HG02571 (cell line): ENCODE measurements around the gene CEP68.
A peak's percentile ranks its signal among the peaks of the same experiment; 100 is the strongest.
"Not testable (repeated sequence)": the region's sequence is repeated elsewhere in the genome, so short reads cannot be mapped to it uniquely, and the experiment has no call there.

Source experiments
- ATAC-seq: cut with Tn5 transposase; IDR thresholded peaks from one replicate; pipeline ENCODE4 v1.9.1; 2021; ENCODE audit warnings: mild to moderate bottlenecking, moderate library complexity; ENCODE audit not compliant: unreplicated experiment

Gene CEP68, protein sequence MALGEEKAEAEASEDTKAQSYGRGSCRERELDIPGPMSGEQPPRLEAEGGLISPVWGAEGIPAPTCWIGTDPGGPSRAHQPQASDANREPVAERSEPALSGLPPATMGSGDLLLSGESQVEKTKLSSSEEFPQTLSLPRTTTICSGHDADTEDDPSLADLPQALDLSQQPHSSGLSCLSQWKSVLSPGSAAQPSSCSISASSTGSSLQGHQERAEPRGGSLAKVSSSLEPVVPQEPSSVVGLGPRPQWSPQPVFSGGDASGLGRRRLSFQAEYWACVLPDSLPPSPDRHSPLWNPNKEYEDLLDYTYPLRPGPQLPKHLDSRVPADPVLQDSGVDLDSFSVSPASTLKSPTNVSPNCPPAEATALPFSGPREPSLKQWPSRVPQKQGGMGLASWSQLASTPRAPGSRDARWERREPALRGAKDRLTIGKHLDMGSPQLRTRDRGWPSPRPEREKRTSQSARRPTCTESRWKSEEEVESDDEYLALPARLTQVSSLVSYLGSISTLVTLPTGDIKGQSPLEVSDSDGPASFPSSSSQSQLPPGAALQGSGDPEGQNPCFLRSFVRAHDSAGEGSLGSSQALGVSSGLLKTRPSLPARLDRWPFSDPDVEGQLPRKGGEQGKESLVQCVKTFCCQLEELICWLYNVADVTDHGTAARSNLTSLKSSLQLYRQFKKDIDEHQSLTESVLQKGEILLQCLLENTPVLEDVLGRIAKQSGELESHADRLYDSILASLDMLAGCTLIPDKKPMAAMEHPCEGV

DNA sequence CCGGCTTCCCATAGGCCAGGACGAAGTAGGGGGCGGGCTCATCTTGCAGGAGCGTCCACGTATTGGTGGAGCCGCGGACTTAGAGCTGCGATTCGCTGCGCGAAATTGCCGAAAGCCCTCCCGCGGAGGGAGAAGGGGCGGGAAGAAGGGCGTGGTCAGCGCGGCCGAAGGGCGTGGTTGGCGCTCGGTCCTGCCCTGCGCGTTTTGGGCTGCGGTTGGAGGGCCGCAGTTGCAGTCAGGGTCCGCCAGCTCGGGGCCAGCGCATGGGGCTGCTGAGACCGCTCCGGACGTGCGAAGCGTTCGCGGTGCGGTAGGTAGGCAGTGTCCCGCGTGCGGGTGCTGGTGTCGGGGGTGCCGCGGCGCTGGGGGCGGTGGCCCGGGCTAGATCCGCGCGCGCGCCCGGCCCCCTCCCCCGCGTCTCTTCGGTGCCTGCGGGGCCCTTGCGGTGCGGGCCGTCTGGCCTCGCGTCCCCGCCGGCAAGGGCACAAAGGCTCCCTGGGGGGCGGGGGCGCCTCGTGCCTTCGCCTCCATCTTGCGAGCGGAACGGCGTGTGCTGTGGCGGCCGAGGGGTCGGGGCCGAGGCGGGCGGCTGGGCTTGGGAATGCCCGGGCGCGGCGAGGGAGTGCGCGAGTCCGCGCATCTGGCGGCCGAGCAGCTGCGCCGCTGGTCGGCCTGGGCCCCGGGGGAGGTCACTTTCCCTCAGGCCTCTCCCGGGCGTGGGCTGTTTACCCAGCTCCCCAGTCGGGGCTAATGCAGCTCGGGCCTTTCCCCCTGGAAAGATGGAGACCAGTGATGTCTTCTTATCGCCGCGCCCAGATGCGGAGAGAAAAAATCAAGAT lies at the start of gene CEP68:
TSS of gene CEP68 (plus strand) at position 202 of the 839 bp plus-strand sequence. CDS start 13,029 bp downstream, outside the sequence.
- peak; percentile 86 for ATAC-seq

DNA sequence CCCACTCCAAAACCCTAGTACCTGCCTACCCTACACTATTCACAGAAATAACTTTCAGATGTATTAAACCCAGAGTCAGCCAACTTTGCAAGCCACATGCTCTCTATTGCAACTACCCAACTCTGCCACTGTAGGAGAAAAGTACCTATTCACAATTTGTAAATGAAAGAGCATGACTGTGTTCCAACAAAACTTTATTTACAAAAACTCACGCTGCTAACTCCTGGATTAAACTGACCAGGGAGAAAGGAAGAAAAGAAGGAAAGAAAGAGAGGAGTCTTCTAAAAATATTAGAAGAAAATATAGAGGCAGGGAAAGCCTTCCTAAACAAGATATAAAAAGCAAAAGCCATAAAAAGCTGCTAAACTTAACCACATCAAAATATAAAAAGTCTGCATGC lies 42.4 kb upstream of the CEP68 start:
- no peak for ATAC-seq

DNA sequence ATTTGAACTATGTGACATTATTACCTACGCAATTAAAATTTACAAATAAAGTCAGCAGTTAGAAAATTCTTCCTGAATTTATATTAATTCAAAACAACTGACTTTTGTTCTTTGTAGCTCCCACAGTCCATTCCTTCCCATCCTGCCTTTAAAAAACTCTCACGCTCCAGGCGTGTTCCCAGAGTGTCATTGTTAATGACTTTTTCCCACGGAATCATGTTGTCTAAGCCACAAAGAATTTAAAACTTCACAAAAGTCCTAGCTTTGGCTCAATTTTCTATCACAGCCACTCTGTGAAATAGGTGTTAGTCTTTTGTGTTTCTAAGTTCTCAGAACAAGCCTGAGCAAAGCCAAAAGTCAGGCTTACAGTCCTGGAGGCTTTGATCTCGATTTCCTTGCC lies 40.5 kb upstream of the CEP68 start:
- ATAC-seq, result no peak

DNA sequence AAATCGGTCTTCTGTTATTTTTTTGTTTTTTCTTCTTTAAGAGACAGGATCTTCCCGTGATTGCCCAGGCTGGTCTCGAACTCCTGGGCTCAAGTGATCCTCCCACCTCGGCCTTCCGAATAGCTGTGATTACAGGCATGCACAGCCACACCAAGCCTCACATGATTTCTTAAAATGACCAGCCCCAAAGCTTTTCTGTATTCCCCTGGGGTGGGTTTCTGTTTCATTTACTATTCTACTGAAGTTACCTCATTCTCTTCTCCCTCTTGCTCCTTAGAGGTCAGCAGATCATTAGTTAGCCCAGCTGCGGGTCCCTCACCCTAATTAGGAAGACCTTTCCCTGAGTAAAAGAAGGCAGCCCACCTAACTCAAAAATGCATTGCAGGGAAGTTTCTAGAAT lies 39.4 kb upstream of the CEP68 start:
- ATAC-seq, result peak; percentile 45

DNA sequence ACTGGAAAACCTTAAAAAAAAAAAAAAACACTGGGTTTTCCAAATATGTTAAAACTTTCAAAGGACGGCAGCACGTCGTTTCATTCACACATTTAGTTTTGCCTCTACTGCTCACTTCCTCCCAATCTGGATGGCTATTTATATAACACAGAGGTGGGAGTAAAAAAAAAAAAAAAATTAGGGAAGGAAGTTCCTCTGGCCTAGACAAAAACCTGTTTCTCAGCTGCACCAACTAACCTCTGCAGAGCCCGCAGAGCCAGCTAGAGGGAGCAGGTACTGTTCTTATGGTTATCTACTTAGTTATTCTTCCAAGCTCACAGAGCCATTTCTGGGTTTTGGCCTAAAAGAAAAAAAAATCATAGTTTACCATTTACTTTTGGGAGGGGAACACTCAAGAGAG lies 38.9 kb upstream of the CEP68 start:
- ATAC-seq, result no peak

DNA sequence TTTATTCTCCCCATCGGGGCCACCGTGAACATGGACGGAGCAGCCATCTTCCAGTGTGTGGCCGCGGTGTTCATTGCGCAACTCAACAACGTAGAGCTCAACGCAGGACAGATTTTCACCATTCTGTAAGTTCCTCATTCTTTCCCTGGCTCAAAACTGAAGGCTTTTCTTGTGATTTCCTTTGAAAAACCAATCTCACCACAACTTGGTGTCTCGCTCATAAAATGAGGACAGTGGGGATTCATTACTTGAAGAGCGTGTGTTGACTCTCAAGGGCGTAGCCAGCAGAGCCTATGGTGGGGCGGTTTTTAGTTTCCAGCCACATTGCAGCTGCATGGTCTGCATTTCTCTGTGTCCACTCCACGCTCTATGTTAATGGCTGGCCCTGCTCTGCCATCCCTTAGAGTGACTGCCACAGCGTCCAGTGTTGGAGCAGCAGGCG lies 38.1 kb upstream of the CEP68 start:
- ATAC-seq, result no peak

DNA sequence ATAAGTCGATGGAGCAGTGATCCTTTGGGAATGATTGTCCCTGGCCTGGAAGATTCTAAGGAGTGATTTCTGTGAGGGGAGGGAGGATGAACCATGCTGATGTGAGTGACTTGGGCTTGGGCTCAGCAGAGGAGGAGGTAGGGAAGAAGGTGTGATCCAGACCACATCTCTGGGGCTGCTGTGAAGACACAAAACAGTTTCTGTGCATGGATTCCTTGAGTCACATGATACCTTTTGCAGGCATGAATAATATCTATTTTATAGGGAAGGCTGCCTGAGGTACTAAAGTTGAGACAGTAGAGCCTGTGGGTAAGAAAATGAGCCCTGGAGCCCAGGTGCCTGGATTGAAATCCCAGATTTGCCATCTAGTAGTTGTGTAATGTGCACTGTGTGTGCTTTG lies 37.2 kb upstream of the CEP68 start:
- no peak for ATAC-seq

DNA sequence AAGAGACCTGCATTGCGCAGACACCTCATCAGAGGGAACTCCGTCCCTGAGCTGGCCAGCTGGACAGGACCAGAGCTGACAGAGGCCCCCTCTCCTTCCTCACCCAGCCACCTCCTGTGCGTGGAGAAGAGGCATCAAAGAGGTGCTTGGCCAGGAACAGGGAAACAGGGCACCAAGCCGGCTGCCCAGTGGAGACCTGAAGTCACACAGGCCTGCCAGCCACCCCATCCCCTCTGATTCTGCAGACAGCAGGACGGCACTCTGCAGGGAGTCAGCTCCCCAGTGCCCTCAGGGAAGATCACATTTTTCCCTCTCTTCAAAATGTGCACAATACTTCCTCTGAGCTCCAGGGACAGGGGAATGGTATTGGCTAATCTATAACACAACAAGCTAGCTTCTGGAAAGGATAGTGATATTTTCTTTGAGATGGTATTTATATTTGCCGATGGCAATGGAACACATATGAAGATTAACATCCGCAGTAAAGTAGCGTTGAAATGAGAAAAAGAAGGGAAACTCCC lies 36.5 kb upstream of the CEP68 start:
- no peak for ATAC-seq

DNA sequence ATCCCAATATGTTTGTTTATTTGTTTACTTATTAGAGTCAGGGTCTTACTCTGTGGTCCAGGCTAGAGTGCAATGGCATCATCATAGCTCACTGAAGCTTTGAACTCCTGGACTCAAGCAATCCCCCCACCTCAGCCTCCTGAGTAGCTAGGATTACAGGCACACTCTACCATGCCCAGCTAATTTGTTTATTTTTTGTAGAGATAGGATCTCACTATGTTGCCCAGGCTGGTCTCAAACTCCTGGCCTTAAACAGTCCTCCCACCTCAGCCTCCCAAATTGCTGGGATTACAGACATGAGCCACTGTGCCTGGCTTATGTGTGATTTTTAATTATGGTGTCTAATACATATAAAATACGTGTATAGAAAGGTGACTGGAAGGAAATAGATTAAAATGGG lies 36.0 kb upstream of the CEP68 start:
- not testable (repeated sequence) for ATAC-seq

DNA sequence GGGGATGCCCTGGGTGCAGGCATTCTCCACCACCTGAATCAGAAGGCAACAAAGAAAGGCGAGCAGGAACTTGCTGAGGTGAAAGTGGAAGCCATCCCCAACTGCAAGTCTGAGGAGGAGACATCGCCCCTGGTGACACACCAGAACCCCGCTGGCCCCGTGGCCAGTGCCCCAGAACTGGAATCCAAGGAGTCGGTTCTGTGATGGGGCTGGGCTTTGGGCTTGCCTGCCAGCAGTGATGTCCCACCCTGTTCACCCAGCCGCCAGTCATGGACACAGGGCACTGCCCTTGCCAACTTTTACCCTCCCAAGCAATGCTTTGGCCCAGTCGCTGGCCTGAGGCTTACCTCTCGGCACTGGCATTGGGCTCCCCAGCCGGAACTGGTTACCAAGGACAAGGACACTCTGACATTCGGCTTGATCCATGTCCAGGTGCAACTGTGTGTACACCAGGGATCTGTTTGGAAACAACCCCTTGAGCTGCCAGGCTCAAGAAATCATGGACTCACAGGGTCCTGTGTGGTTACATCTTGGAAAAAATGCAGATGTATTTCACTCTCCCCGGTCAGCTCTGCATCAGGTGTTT lies 35.2 kb upstream of the CEP68 start:
- no peak for ATAC-seq

DNA sequence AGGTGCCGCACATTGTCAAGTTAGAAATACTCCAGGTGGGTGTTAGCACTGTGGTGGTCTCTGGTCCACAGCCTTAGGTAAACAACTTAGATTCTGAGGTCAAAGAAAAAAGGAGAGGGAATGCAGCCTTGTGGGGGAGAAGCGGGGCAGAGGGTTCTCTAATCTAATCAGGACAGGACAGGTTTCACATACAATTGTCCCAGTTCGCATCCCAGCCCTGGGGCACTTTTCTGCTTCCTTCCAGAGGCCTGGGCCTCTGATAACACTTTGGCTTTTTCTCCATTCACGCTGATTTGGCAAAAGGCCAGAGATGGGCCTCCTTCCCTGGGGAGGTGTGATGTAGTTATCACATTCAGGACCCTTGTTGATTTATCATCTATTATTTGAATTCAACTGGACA lies 34.5 kb upstream of the CEP68 start:
- no peak for ATAC-seq

DNA sequence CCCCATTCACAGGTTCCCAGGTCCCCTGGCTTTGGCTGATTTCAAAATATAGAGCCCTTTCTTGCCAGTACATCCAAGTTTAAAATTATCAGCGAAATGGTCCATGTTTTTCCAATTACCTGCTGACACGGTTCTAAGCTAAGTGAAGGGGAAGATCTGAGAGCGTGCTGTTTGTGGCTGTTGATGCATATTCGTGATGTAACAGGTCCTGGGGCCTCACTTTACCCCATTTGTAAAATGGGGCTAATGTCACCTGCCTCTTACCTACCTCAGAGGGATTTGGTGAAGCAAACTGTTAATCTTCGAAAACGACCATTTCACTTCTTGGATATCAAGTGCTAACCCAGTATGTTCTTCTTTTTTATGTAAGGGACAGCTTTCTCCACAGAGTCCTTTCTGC lies 34.0 kb upstream of the CEP68 start:
- ATAC-seq, result no peak

DNA sequence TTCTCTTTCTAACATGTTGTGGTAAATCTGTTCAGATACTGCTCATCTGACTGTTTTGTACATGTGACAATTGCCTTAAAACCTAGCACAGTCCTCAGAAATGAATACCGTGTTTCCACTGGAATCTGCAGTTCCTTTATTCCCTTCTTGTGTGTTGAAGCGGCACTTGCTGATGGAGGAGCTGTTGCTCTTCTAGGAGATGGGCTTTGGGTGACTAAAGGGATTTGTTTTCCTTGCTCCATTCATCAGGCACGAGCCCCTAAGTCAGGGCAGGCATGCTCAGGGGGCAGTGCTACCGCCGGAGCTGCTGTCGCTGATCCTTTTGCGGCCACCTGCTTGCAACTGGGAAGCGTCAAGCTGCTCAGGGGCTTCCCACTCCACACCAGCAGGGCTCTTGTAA lies 32.5 kb upstream of the CEP68 start:
- ATAC-seq, result no peak

DNA sequence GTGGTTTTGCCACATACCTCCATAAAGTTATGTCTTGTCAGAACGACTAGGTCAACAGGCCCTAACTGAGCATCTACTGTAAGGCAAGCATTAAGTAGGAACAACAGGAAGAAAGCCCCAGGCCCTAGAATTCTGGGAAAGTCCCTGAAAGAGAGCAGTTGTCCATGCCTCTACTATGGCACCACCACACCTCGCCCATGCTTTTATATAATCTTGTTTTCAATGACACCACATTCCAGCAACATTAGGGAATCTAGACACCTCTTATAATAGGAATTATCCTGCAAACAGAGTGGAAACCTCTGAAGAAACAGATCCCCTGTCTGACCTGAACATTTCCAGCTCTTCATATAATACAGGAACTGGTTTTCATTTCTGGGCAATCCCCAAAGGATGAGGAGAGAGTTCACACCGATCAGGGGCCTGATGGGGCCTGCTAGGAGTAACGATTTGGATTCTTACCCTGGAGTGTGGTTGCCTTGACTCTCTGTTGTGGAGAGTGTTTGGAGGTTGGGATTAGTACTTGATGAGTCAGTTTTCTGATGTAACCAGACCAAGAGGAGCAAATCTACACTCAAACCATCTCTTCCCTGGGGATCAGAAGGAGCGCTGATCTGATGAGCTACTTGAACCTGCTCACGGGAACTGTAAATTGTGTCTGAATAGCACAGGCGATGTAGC lies 31.9 kb upstream of the CEP68 start:
- ATAC-seq, result no peak

DNA sequence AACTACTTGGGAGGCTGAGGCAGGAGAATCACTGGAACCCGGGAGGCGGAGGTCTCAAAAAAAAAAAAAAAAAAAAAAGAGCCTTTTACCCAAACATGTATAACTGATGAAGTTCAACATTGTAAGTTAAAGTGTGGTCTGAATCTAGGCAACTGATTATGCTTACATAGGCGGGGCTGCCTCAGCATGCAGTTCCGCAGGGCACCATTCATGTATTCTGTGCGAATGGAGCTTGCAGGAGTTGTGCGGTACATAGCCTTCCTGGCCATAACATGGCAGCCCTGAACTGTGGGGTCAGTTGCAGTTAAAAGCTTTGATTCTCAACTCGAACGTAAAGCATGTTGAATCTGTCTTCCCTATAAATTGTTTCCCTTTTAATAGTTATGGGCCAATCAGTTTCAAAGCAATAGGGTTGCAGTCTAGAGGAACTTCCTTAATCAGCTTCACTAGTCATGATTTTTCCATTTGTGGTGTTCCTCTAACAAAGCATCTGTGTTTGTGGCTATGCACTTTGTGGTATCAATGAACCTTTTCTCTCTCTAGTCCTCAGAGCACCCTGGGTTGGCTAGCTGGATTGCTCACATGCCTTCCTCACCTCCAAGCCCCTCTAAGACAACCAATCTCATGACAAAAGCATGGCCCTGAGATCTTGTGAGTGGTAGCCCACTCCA lies 30.6 kb upstream of the CEP68 start:
- no peak for ATAC-seq

DNA sequence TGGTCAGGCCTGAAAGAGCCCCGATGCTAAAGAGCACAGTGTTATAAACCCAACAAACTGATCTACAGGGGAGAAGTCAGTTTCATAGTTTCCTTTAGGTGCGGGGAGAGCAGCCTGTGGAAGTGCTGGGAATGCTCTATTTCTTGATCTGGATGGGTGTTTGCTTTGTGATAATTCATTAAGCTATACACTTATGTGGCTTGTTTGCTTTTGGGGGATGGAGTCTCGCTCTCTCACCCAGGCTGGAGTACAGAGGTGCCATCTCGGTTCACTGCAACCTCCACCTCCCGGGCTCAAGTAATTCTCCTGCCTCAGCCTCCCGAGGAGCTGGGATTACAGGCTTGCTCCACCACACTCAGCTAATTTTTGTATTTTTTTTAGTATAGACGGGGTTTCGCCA lies 30.1 kb upstream of the CEP68 start:
- no peak for ATAC-seq

DNA sequence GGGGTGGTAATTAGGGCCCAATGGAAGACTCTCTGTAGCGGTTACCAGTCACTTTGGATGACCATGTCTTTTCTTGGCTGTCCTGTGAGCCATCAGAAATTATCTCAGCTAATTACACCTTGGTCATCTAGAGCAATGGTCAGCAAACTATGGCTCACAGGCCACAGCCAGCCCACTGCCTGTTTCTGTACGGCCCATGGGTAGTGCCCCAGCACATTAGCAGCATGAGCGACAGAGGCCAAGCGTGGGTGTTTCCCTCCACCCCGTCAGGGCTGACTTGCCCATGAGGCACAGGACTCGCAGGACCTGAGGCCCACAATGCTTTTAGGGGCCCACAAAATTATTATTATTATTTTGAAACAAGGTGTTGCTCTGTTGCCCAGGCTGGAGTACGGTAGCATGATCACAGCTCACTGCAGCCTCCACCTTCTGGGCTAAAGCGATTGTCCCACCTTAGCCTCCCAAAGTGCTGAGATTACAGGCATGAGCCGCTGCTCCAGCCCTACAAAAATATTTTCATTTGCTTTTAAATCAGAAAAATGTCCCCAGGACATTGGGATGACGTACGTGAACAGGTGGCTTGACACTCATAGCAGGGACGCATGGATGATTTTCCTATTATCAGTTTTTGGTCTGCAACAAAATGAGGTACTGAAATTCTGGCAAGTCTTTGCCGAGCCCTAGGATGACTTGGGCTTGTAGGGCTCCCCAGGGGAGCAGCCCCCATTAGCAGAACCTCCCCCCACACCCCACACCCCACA lies 29.3 kb upstream of the CEP68 start:
- ATAC-seq, result no peak

DNA sequence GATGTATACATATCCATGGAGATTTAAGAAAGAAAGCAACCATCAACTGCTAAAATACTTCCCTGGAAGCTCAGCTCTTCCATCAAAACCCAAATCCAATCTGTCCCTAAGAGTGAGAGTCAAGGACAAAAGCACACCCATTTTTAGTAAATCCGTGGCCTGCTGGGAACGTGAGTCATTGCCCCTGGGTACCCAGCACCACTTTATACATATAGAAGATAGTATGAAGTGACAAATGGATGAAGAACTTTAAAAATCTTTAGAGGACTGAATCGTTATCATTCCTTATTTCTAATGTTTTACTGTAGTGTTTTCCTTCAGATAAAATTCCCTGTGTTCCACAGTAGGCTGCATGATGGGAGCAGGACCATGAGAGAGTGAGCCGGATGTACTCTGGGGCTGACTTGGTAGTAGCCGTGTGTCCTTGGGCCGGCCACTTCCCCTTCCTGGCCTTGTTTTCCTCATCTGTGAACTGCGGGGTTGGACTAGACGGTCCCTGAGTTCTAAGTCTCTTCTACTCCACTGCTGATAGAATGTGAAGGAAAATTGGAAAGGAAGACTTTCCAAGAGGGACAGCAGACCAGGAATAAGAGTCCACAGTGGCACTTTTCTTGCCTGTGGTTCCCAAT lies 28.5 kb upstream of the CEP68 start:
- no peak for ATAC-seq
